Right renal pelvis (tissue), 4 donors: Measurements from ENCODE around the gene RAB1A. TPM values are rescaled to one million over a fixed set of nuclear protein-coding genes. Genes with fewer than 3 reads are reported as not detected.

Experiments
- DNase-seq, 4 donors: peaks; one replicate each; pipeline ENCODE4 v3.0.0-alpha.2; 2013; ENCODE audit warnings: low read depth in 4 of 4, low spot score in 3 of 4, missing footprints in 1 of 4
- polyA plus RNA-seq, 4 donors: library from polyadenylated mRNA; unstranded; fragments of 120-200 nt; gene quantifications; one replicate each; pipeline ENCODE4 v1.2.1, GENCODE V29; 2013; ENCODE audit not compliant: insufficient read length in 4 of 4

RAB1A gene
- polyA plus RNA-seq, 4 donors = 254 to 277 (median 274) TPM

- DNase-seq = no peak
Measured at GRCh38 chr2:65098741-65099140, 31.2 kb downstream of the RAB1A start.

DNA sequence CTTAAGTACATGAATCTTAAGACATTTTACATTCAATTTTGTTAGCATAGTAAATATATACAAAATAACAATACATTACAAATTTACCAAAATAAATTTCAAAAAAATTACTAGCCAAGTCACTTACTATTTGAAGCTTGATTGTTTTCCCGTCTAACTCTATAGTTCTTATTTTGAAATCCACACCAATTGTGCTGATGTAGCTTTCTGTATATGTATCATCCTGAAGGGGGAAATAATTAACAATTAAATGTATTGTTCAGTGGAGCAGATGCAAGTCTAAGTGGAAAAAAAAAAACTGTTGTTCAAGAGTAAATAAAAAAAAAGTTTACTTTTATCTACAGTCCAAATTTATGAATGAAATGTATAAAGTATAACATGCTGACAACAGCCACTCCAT lies 32.1 kb downstream of the RAB1A start:
- DNase-seq = no peak

DNA sequence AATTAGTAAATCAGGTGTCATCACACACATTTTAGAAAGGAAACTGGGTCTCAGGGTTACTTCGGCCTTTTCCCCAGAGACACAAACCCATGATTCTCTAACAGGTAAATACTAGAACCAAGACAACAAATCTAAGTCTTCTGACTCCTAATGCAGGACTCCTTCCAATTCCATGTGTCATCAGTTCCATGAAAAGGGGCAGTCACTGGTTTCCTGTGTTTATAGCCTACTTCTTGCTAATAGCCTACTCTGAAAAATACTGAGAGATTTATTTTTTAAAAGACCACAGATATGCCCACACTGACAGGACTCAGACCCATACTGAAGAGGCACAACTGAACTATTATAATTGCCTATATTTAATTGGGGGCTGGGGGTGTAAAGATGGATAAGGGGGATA lies 33.0 kb downstream of the RAB1A start:
- no peak for DNase-seq

DNA sequence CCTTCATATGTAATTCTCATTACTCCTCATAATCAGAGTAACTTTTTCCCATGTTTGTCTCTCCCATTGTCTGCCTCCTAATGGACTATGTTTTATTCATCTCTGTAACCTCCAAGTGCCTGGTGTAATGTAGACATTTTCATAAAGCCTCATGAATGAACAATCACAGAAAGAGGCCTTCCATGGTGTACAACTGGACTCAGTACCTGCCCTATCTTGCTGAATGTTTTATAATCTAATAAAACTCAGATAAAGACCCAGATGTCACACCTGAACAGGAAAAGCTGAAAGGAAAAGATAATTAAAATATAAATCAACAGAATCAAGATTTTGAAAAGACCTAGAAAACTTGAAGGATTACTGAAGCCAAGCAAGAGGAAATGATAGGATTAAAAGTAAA lies 36.7 kb downstream of the RAB1A start:
- DNase-seq = no peak

- no peak for DNase-seq
Measured at GRCh38 chr2:65092791-65093190, 37.1 kb downstream of the RAB1A start.

DNA sequence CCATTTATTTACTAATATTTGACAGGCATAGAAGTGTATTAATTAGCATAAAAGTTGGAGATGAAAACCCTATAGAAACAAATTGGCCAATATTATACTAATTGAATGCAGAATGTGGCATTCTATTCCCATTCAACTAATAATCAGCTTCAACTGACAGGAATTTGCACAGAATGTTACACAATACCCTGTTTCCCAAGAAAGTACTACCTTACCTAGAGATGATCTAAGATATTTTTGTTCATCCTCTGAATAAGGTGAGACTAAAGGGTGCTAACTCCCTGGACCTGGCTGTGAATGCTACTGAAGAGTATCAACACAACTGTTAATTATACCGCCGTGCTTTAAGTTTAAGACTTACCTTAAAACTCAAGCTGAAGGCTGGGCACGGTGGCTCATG lies 44.8 kb downstream of the RAB1A start:
- no peak for DNase-seq

GRCh38 chr2:65081232-65081685 lies 48.6 kb downstream of the RAB1A start:
- no peak for DNase-seq

GRCh38 chr2:65079017-65079416 lies 50.9 kb downstream of the RAB1A start:
- no peak for DNase-seq

GRCh38 chr2:65077898-65078297 lies 52.0 kb downstream of the RAB1A start:
- DNase-seq = no peak

- no peak for DNase-seq
Measured at GRCh38 chr2:65076345-65076710, 53.6 kb downstream of the RAB1A start.

GRCh38 chr2:65075605-65076344 lies 54.1 kb downstream of the RAB1A start:
- no peak for DNase-seq

DNA sequence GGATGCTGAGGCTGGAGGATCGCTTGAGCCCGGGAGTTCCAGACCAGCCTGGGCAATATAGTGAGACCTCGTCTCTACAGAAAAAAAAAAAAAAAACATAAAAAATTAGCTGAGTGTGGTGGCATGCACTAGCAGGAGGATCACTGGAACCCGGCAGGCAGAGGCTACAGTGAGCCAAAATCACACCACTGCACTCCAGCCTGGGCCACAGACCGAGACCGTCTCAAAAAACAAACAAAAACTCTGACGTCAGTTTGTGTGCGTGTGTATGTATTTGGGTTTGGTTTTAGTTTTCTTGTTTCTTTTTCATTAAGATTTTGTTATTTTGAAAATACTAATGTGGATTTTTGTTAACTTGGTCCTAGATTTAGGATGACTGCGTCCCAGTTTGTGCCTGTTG lies 54.7 kb downstream of the RAB1A start:
- no peak for DNase-seq

GRCh38 chr2:65073879-65074565 lies 55.9 kb downstream of the RAB1A start:
- no peak for DNase-seq

- DNase-seq = no peak
Measured at GRCh38 chr2:65072181-65072970, 57.5 kb downstream of the RAB1A start.

- DNase-seq = no peak
Measured at GRCh38 chr2:65071499-65072180, 58.3 kb downstream of the RAB1A start.

DNA sequence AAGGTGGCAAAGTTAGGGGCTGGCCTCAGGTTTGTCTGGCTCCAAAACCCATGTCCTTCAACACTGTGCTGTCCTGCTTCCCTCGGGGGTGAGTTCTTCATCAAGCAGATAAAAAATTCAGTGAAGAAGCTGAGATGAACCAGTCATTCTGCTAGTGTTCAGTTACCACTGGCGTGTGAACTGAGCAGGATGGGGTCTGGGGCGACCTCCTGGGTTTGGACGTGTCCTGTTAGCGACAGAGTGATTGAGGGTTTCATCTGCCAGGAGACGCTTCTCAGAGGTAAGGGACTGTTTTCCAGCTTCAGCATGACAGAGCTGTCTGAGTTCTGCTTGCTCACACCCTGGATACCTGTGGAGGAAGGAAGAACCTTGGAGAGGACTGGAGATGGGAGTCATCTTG lies 59.0 kb downstream of the RAB1A start:
- DNase-seq = no peak

- DNase-seq = no peak
Measured at GRCh38 chr2:65070172-65070830, 59.6 kb downstream of the RAB1A start.

DNA sequence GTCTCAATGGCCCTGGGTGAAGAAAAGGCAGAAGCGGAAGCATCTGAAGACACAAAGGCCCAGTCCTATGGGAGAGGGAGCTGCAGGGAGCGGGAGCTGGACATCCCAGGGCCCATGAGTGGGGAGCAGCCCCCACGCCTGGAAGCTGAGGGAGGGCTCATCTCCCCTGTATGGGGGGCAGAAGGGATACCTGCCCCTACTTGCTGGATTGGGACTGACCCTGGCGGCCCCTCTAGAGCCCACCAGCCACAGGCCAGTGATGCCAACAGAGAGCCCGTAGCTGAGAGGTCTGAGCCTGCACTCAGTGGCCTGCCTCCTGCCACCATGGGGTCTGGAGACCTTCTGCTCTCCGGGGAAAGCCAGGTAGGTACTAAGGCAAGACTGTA lies 60.5 kb downstream of the RAB1A start:
- no peak for DNase-seq

DNA sequence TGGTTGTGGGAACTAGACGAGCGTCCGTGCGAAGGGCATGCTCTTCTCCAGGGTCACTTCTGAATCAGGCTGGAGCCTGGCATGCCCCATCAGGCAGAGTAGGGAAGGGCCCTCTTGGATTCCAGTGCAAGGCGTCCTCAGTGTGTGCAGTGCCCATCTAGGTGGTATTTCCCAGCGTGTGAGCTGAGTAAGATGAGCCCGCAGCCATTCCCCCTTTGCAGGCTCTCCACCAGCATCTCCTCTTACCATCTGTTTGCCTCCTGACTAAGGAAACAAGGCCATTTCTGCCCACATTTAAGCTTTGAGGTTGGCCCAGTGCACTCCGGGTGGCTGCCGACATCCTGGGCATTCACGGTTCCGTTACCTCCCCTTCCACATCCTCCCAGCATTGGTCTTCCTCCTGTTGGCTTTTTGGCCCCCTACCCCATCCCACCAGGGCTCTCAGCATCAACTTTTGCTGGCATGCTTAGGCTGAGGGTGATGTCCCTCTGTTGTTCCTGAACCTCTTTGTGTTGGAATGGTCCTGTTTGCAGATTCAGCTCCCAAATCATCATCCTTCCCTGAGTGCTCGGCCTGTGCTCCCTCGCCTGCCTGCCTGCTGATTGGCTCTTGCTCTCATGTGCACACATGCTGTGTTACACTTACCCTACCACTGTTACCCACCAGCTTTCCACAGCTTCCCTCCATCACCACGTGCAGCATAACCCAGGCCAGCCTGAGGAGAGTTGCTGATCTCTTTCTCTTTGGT lies 61.9 kb downstream of the RAB1A start:
- DNase-seq = no peak
